Sigmoid colon (tissue), 4 donors: ENCODE results near the gene DHRS2.
"Not testable (repeated sequence)": the region's sequence is repeated elsewhere in the genome, so short reads cannot be mapped to it uniquely, and the experiment has no call there.

ENCODE experiments used
- CTCF ChIP-seq, 4 experiments: fragments of 450-650 bp in 3 of 4; fragments of 200-600 bp in 1 of 4; IDR thresholded peaks; one replicate each; pipeline ENCODE4 v1.5.1; 2016 to 2019; ENCODE audit warnings: antibody characterized with exemption in 4 of 4, mild to moderate bottlenecking in 3 of 4, moderate library complexity in 2 of 4
- POLR2A ChIP-seq, 2 donors: fragments of 450-650 bp; IDR thresholded peaks; one replicate each; pipeline ENCODE4 v1.6.1; 2016; ENCODE audit warnings: antibody characterized with exemption in 2 of 2, mild to moderate bottlenecking in 2 of 2, moderate library complexity in 2 of 2
- POLR2AphosphoS5 ChIP-seq, 4 donors: sonication (generic); formaldehyde crosslinking; IDR thresholded peaks; one replicate each; pipeline ENCODE4 v1.6.1; 2017; ENCODE audit warnings: antibody characterized with exemption in 4 of 4

- TF ChIP-seq CTCF, POLR2A, POLR2AphosphoS5 (IDR thresholded peaks at IDR 0.05): not testable (repeated sequence)
Observed at GRCh38 chr14:23637312-23637654, 1.1 kb downstream of the DHRS2 start.
